DOHH2 (cell line): Measurements from ENCODE around the gene PDLIM1.

Experiments used
- H3F3A ChIP-seq: fragments of 200-600 bp; sonication (generic), shearing (Covaris generic); 2 replicates; pipeline ENCODE4 v1.6.0; 2016; ENCODE audit warnings: antibody characterized with exemption, mild to moderate bottlenecking; ENCODE audit not compliant: control insufficient read depth, insufficient read depth
- H3K27ac ChIP-seq: fragments of 200-600 bp; sonication (generic); 2 replicates; pipeline ENCODE4 v1.5.1; 2014; ENCODE audit warnings: low read depth, mild to moderate bottlenecking, low read length, moderate library complexity
- H3K27me3 ChIP-seq: fragments of 200-600 bp; sonication (generic); 2 replicates; pipeline ENCODE4 v1.6.1; 2014; ENCODE audit warnings: mild to moderate bottlenecking, low read length, mixed read lengths; ENCODE audit not compliant: control insufficient read depth
- H3K36me3 ChIP-seq: fragments of 200-600 bp; sonication (generic); 2 replicates; pipeline ENCODE4 v1.6.1; 2014; ENCODE audit warnings: mild to moderate bottlenecking, low read length, moderate library complexity, mixed read lengths; ENCODE audit not compliant: control insufficient read depth
- H3K4me1 ChIP-seq: fragments of 200-600 bp; sonication (generic); 2 replicates; pipeline ENCODE4 v1.6.1; 2014; ENCODE audit warnings: mild to moderate bottlenecking, low read length, mixed read lengths; ENCODE audit not compliant: control insufficient read depth
- H3K4me2 ChIP-seq: fragments of 200-600 bp; sonication (generic); 2 replicates; pipeline ENCODE4 v1.6.0; 2014; ENCODE audit warnings: mild to moderate bottlenecking, low read length, moderate library complexity
- H3K4me3 ChIP-seq: fragments of 200-600 bp; sonication (generic); 2 replicates; pipeline ENCODE4 v1.5.1; 2014; ENCODE audit warnings: mild to moderate bottlenecking, low read length, mixed read lengths
- H3K79me2 ChIP-seq: fragments of 200-600 bp; sonication (generic); 2 replicates; pipeline ENCODE4 v1.6.1; 2014; ENCODE audit warnings: mild to moderate bottlenecking, low read length, mixed read lengths; ENCODE audit not compliant: control insufficient read depth
- H3K9me2 ChIP-seq: fragments of 200-600 bp; sonication (generic); replicated peaks from 2 replicates; pipeline ENCODE4 v1.6.1; 2014; ENCODE audit warnings: mild to moderate bottlenecking, low read length, mixed read lengths; ENCODE audit not compliant: control insufficient read depth
- H3K9me3 ChIP-seq: fragments of 200-600 bp; sonication (generic); 2 replicates; pipeline ENCODE4 v1.6.1; 2014; ENCODE audit warnings: antibody characterized with exemption, low read length, mixed read lengths; ENCODE audit not compliant: control insufficient read depth, insufficient read depth
- H4K20me1 ChIP-seq: fragments of 200-600 bp; sonication (generic); 2 replicates; pipeline ENCODE4 v1.6.0; 2014; ENCODE audit warnings: low read depth, mild to moderate bottlenecking, antibody characterized with exemption, low read length, moderate library complexity; ENCODE audit not compliant: control insufficient read depth, insufficient read depth
- EZH2phosphoT487 ChIP-seq: fragments of 200-600 bp; sonication (generic); IDR thresholded peaks from 2 replicates; pipeline ENCODE4 v1.6.1; 2017; ENCODE audit warnings: borderline replicate concordance, mild to moderate bottlenecking, antibody characterized with exemption, low read length, moderate library complexity, mixed read lengths
- TF ChIP-seq, protein P1 (sequence below): fragments of 200-600 bp; sonication (generic); IDR thresholded peaks from one replicate; pipeline ENCODE4 v1.5.1; 2014; ENCODE audit warnings: antibody characterized with exemption, mild to moderate bottlenecking, low read depth, low read length; ENCODE audit not compliant: poor library complexity, severe bottlenecking

Gene PDLIM1

GRCh38 chr10:95187617-95188016 is 103.2 kb downstream of the PDLIM1 start:
- Histone ChIP-seq H3K4me3 (no peak overlapping the region), H3K9me2 (no peaks in the 10 kb centered on the region; the same call in 1 of the 2 replicates), H4K20me1 (no peaks in the 10 kb centered on the region)

More at GRCh38 chr10:95187617-95188016, 103.2 kb downstream of the PDLIM1 start:
- Histone ChIP-seq H3F3A (peaks cover 3% of the 10 kb centered on the region; the same call in 1 of the 2 replicates), H3K4me1 (peaks cover 13% of the 10 kb centered on the region), H3K27ac (no peak overlapping the region), H3K36me3 (no peaks in the 10 kb centered on the region), H3K9me3 (no peaks in the 10 kb centered on the region), H3K79me2 (no peaks in the 10 kb centered on the region), H3K27me3 (peaks cover 4% of the 10 kb centered on the region; the same call in 1 of the 2 replicates), H3K4me2 (no peak overlapping the region)
- no peak for TF ChIP-seq EZH2phosphoT487
- TF ChIP-seq, protein P1, sequence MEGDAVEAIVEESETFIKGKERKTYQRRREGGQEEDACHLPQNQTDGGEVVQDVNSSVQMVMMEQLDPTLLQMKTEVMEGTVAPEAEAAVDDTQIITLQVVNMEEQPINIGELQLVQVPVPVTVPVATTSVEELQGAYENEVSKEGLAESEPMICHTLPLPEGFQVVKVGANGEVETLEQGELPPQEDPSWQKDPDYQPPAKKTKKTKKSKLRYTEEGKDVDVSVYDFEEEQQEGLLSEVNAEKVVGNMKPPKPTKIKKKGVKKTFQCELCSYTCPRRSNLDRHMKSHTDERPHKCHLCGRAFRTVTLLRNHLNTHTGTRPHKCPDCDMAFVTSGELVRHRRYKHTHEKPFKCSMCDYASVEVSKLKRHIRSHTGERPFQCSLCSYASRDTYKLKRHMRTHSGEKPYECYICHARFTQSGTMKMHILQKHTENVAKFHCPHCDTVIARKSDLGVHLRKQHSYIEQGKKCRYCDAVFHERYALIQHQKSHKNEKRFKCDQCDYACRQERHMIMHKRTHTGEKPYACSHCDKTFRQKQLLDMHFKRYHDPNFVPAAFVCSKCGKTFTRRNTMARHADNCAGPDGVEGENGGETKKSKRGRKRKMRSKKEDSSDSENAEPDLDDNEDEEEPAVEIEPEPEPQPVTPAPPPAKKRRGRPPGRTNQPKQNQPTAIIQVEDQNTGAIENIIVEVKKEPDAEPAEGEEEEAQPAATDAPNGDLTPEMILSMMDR = no peak
